WTC11 (cell line): ENCODE measurements around the gene MYOZ2. TPM values are rescaled to one million over a fixed set of nuclear protein-coding genes. Genes with fewer than 3 reads are reported as not detected.
A peak's percentile ranks its signal among the peaks of the same experiment; 100 is the strongest.

Source experiments
- ATAC-seq: fragments of 200-7000 bp; cut with Tn5 transposase; 2 replicates; pipeline ENCODE4 v1.10.0; 2021; ENCODE audit warnings: mild to moderate bottlenecking, moderate library complexity
- CTCF ChIA-PET: fragments of 300-600 bp; sonication (Branson Sonifier 250); formaldehyde crosslinking; loops from one replicate; lab custom pipeline; 2021; ENCODE audit warnings: antibody characterized with exemption; lab: Charles Lee
- POLR2A ChIA-PET: fragments of 350-600 bp; sonication (Branson Sonifier 250); formaldehyde crosslinking; loops from one replicate; lab custom pipeline; 2021; ENCODE audit warnings: antibody characterized with exemption; lab: Charles Lee
- DNase-seq: peaks from one replicate; pipeline ENCODE4 v3.0.0; 2021; ENCODE audit warnings: low spot score
- H3K27ac Mint-ChIP-seq: 2 replicates; pipeline ENCODE4 v1.8.0; 2021; ENCODE audit warnings: mixed read lengths
- H3K27me3 Mint-ChIP-seq: 2 replicates; pipeline ENCODE4 v1.8.0; 2021; ENCODE audit warnings: low read depth, mild to moderate bottlenecking, moderate library complexity, mixed read lengths
- H3K36me3 Mint-ChIP-seq: 2 replicates; pipeline ENCODE4 v1.8.0; 2021; ENCODE audit warnings: mixed read lengths
- H3K4me1 Mint-ChIP-seq: 2 replicates; pipeline ENCODE4 v1.8.0; 2022; ENCODE audit warnings: mixed read lengths
- H3K4me3 Mint-ChIP-seq: 2 replicates; pipeline ENCODE4 v1.8.0; 2021; ENCODE audit warnings: mild to moderate bottlenecking, moderate library complexity, mixed read lengths
- H3K9me3 Mint-ChIP-seq: 2 replicates; pipeline ENCODE4 v1.8.0; 2021; ENCODE audit warnings: mixed read lengths
- CREM ChIP-seq: sonication (generic); formaldehyde crosslinking; IDR thresholded peaks from 2 replicates; pipeline ENCODE4 v1.8.1; 2022; ENCODE audit warnings: mild to moderate bottlenecking, missing genetic modification reagents, moderate library complexity
- ELF4 ChIP-seq: sonication (generic); formaldehyde crosslinking; IDR thresholded peaks from 2 replicates; pipeline ENCODE4 v1.8.1; 2022; ENCODE audit warnings: low read depth, mild to moderate bottlenecking, moderate library complexity, missing genetic modification reagents
- ETV6 ChIP-seq: sonication (generic); formaldehyde crosslinking; IDR thresholded peaks from 2 replicates; pipeline ENCODE4 v1.8.1; 2022; ENCODE audit warnings: mild to moderate bottlenecking, missing genetic modification reagents
- FOXK1 ChIP-seq: sonication (generic); formaldehyde crosslinking; IDR thresholded peaks from 2 replicates; pipeline ENCODE4 v1.8.0; 2022; ENCODE audit warnings: mild to moderate bottlenecking, moderate library complexity, missing genetic modification reagents
- IRF2 ChIP-seq: sonication (generic); formaldehyde crosslinking; IDR thresholded peaks from 2 replicates; pipeline ENCODE4 v1.8.0; 2022; ENCODE audit warnings: low read depth, missing genetic modification reagents, borderline replicate concordance
- MXD4 ChIP-seq: fragments of 250-450 bp; sonication (Bioruptor Pico); IDR thresholded peaks from 2 replicates; pipeline ENCODE4 v1.8.0; 2021; ENCODE audit warnings: mild to moderate bottlenecking, moderate library complexity, borderline replicate concordance
- RELA ChIP-seq: sonication (generic); formaldehyde crosslinking; IDR thresholded peaks from 2 replicates; pipeline ENCODE4 v1.8.1; 2022; ENCODE audit warnings: missing genetic modification reagents, mild to moderate bottlenecking, borderline replicate concordance
- RORB ChIP-seq: fragments of 250-450 bp; sonication (Bioruptor Pico); IDR thresholded peaks from 2 replicates; pipeline ENCODE4 v1.9.0; 2021; ENCODE audit warnings: mild to moderate bottlenecking
- SMAD4 ChIP-seq: sonication (generic); formaldehyde crosslinking; IDR thresholded peaks from 2 replicates; pipeline ENCODE4 v1.8.0; 2022; ENCODE audit warnings: mild to moderate bottlenecking, missing genetic modification reagents
- TCF7 ChIP-seq: sonication (generic); formaldehyde crosslinking; IDR thresholded peaks from 2 replicates; pipeline ENCODE4 v1.8.0; 2022; ENCODE audit warnings: mild to moderate bottlenecking, low read depth, missing genetic modification reagents, moderate library complexity
- TEAD4 ChIP-seq: sonication (generic); formaldehyde crosslinking; IDR thresholded peaks from 2 replicates; pipeline ENCODE4 v1.8.0; 2022; ENCODE audit warnings: mild to moderate bottlenecking, missing genetic modification reagents
- ZNF121 ChIP-seq: sonication (generic); formaldehyde crosslinking; IDR thresholded peaks from 2 replicates; pipeline ENCODE4 v1.8.0; 2023; ENCODE audit warnings: missing genetic modification reagents
- ZNF219 ChIP-seq: sonication (generic); formaldehyde crosslinking; IDR thresholded peaks from 2 replicates; pipeline ENCODE4 v1.8.0; 2023; ENCODE audit warnings: missing genetic modification reagents, mild to moderate bottlenecking, borderline replicate concordance
- total RNA-seq: library from RNA; stranded (reverse); gene quantifications from 3 replicates; pipeline ENCODE4 v1.2.3, GENCODE V29; 2021
- TF ChIP-seq, protein P1 (sequence below): sonication (generic); formaldehyde crosslinking; IDR thresholded peaks from 2 replicates; pipeline ENCODE4 v1.8.0; 2023; ENCODE audit warnings: missing genetic modification reagents
- TF ChIP-seq, protein P2 (sequence below): sonication (generic); formaldehyde crosslinking; conservative IDR thresholded peaks from 2 replicates; pipeline ENCODE4 v1.8.1; 2022; ENCODE audit warnings: mild to moderate bottlenecking, missing genetic modification reagents
- TF ChIP-seq, protein P3 (sequence below): sonication (generic); formaldehyde crosslinking; IDR thresholded peaks from 2 replicates; pipeline ENCODE4 v1.8.0; 2022; ENCODE audit warnings: mild to moderate bottlenecking, missing genetic modification reagents
- TF ChIP-seq, protein P4 (sequence below): sonication (generic); formaldehyde crosslinking; IDR thresholded peaks from 2 replicates; pipeline ENCODE4 v1.8.1; 2023; ENCODE audit warnings: mild to moderate bottlenecking, missing genetic modification reagents, borderline replicate concordance

Gene MYOZ2
- total RNA-seq, 1 experiment from 2014 or later = not detected

DNA sequence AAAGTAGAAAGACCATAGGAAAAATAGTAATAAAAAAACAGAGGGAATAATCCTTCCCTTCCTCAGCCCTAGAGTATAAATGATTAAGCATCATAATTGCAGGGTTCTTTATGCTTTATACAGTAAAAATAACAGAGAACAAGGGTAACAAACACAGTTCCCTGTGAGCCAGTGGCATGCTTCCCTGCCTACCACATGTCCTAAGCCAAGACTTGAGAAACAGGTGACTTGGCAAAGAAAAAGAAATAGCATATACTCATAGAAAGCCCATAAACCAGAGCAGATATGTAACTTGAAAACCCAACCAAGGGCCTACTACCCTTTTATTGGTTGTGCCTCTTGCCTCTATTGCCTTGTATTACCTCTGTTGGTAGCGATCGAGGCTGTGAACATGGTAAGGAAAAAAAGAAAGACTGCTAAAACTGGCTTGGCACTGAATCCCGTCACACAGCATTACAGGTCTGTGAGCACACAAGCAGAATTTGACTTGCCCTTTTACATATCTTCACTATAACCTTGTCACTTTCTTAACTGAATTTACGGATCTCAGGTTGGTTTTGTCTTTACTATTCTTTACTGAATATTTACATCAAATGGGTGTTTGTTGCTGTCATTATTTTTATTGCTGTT, 30.9 kb upstream of the MYOZ2 start:
- no peak for DNase-seq
- H3K27ac Mint-ChIP-seq = 0 out of 2 replicates have a peak overlapping the region, but pooled peaks have one; percentile 11
- H3K4me3 Mint-ChIP-seq = no peak overlapping the region

DNA sequence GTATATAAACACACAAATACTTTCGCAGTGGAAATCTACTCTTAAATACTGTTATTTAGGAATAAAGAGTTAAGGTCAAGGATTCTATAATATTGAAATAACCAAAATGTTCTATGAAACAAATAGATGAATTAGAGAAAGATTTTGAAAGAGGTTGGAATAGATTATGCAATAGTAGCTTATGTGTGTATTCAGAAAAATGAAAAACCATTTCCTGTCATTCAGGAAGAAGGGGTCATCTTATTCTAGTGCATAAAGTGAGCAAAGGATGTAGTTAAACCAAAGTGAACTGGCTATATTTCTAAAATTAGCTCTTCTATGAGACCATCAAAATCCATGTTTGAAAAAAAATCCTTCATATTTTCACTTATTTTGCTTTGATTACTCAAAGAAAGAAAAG, 30.0 kb upstream of the MYOZ2 start:
- no peak for ATAC-seq
- POLR2A ChIA-PET = no interaction called here
- no peak for TF ChIP-seq RELA
- no peak for TF ChIP-seq ETV6 (CRISPR knock-in tag)
- TF ChIP-seq, all 79 proteins: peak for 0

More for the DNA sequence above, 30.9 kb upstream of the MYOZ2 start:
- H3K9me3 Mint-ChIP-seq = no peaks in the 10 kb centered on the region
- TF ChIP-seq, protein P1, sequence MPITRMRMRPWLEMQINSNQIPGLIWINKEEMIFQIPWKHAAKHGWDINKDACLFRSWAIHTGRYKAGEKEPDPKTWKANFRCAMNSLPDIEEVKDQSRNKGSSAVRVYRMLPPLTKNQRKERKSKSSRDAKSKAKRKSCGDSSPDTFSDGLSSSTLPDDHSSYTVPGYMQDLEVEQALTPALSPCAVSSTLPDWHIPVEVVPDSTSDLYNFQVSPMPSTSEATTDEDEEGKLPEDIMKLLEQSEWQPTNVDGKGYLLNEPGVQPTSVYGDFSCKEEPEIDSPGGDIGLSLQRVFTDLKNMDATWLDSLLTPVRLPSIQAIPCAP (CRISPR knock-in tag) = no peak
- no peak for TF ChIP-seq ETV6 (CRISPR knock-in tag)
- no peak for TF ChIP-seq RORB (CRISPR knock-in tag)
- TF ChIP-seq, protein P2, sequence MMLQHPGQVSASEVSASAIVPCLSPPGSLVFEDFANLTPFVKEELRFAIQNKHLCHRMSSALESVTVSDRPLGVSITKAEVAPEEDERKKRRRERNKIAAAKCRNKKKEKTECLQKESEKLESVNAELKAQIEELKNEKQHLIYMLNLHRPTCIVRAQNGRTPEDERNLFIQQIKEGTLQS = no peak
- TF ChIP-seq, all 79 proteins: peak for 0
- ChIA-PET POLR2A (no interaction called here), CTCF (no interaction called here)
- Mint-ChIP-seq H3K4me1 (peaks cover 16% of the 10 kb centered on the region), H3K27me3 (no peaks in the 10 kb centered on the region), H3K36me3 (no peaks in the 10 kb centered on the region)
- ATAC-seq = no peak

DNA sequence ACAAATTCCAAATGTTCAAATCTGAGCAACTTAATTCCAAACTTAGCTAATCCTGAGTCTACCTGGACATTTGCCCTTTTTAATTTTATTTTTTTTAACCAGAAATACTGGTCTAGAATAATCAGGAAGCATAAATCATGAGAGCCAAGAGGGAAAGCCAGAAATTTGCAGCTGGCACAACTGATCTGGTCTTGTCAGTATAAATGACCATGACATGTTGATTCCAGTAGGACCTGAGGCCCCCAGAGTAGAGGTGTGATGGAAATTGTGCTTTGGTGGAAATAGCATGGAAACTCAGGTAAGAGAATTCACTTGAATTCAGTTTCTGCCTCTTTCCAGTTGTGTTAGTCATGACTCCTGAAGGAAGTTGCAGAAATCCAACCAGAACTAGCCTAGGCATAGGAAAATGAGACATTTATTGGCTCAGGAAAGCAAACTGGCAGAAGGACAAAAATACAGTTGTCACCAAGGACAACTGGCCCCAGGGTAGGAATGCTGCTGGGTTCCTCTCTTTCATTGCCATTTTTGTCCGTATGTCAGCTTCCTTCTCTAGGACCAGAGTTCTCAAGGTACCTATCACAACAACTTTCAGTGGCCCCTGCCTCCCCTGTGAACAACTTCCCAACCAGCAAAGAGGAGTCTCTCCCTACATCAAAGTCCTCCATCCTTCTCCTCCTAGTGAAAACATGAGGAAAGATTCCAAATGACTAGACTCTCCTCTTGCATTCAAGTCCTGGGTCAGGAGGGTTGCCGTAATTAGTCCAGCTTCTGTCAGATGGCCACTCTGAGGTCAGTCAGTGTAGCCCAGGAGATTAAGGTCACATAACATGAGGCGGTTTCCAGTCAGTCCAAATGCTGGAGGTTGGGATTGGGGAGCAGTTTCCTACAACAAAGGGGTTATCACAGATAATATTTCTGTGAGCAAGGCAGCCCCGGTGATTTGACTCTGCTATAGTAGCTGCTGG, 29.3 kb upstream of the MYOZ2 start:
- H3K27ac Mint-ChIP-seq = no peak overlapping the region
- ATAC-seq (no peak), DNase-seq (no peak)
- TF ChIP-seq IRF2 (CRISPR knock-in tag) = no peak
- ChIA-PET POLR2A (no interaction called here), CTCF (interaction anchor here (0.8 kb wide), 1 partner anchor 30 kb away, joined by 3 read pairs; no protein-coding TSS in a partner anchor)
- no peaks in the 10 kb centered on the region for H3K9me3 Mint-ChIP-seq
- H3K27me3 Mint-ChIP-seq = no peaks in the 10 kb centered on the region
- H3K4me3 Mint-ChIP-seq = no peak overlapping the region
- peaks cover 8% of the 10 kb centered on the region for H3K4me1 Mint-ChIP-seq
- H3K36me3 Mint-ChIP-seq = no peaks in the 10 kb centered on the region

More for the DNA sequence above, 30.0 kb upstream of the MYOZ2 start:
- Mint-ChIP-seq H3K4me1 (peaks cover 10% of the 10 kb centered on the region), H3K27me3 (no peaks in the 10 kb centered on the region), H3K36me3 (no peaks in the 10 kb centered on the region), H3K9me3 (no peaks in the 10 kb centered on the region), H3K4me3 (no peak overlapping the region), H3K27ac (no peak overlapping the region)
- DNase-seq = no peak
- CTCF ChIA-PET = no interaction called here

DNA sequence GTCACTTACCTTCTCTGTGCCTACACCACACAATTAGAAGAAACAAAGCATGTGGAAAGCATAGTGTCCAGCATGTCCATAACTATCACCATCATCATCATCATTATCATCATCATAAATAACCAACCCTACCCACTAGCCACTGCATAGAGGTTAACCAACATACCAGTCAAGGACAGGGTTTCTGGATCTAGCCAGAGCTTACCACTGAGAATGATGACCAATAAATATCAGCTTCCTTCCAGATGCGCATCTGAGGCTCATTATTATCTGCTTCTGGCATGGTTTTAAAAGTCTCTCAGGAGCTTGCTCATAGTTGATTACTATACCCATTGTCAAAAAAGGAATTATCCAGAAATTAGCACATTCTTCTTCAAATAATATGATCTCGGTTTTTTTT, 25.5 kb upstream of the MYOZ2 start:
- ChIA-PET POLR2A (no interaction called here), CTCF (no interaction called here)
- Mint-ChIP-seq H3K4me3 (no peak overlapping the region), H3K27ac (no peak overlapping the region), H3K36me3 (no peaks in the 10 kb centered on the region), H3K4me1 (no peaks in the 10 kb centered on the region), H3K9me3 (no peaks in the 10 kb centered on the region), H3K27me3 (no peaks in the 10 kb centered on the region)
- no peak for ATAC-seq
- no peak for DNase-seq
- TF ChIP-seq ZNF121 (no peak), CREM (CRISPR knock-in tag) (no peak), IRF2 (CRISPR knock-in tag) (no peak), TCF7 (CRISPR knock-in tag) (no peak), MXD4 (CRISPR knock-in tag) (no peak), TEAD4 (CRISPR knock-in tag) (no peak), FOXK1 (CRISPR knock-in tag) (no peak), ELF4 (CRISPR knock-in tag) (no peak), SMAD4 (CRISPR knock-in tag) (no peak), RORB (CRISPR knock-in tag) (no peak), ZNF219 (CRISPR knock-in tag) (no peak)
- TF ChIP-seq, protein P3, sequence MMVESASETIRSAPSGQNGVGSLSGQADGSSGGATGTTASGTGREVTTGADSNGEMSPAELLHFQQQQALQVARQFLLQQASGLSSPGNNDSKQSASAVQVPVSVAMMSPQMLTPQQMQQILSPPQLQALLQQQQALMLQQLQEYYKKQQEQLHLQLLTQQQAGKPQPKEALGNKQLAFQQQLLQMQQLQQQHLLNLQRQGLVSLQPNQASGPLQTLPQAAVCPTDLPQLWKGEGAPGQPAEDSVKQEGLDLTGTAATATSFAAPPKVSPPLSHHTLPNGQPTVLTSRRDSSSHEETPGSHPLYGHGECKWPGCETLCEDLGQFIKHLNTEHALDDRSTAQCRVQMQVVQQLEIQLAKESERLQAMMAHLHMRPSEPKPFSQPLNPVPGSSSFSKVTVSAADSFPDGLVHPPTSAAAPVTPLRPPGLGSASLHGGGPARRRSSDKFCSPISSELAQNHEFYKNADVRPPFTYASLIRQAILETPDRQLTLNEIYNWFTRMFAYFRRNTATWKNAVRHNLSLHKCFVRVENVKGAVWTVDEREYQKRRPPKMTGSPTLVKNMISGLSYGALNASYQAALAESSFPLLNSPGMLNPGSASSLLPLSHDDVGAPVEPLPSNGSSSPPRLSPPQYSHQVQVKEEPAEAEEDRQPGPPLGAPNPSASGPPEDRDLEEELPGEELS (CRISPR knock-in tag) = no peak
- TF ChIP-seq, protein P2 = no peak
- TF ChIP-seq, protein P4, sequence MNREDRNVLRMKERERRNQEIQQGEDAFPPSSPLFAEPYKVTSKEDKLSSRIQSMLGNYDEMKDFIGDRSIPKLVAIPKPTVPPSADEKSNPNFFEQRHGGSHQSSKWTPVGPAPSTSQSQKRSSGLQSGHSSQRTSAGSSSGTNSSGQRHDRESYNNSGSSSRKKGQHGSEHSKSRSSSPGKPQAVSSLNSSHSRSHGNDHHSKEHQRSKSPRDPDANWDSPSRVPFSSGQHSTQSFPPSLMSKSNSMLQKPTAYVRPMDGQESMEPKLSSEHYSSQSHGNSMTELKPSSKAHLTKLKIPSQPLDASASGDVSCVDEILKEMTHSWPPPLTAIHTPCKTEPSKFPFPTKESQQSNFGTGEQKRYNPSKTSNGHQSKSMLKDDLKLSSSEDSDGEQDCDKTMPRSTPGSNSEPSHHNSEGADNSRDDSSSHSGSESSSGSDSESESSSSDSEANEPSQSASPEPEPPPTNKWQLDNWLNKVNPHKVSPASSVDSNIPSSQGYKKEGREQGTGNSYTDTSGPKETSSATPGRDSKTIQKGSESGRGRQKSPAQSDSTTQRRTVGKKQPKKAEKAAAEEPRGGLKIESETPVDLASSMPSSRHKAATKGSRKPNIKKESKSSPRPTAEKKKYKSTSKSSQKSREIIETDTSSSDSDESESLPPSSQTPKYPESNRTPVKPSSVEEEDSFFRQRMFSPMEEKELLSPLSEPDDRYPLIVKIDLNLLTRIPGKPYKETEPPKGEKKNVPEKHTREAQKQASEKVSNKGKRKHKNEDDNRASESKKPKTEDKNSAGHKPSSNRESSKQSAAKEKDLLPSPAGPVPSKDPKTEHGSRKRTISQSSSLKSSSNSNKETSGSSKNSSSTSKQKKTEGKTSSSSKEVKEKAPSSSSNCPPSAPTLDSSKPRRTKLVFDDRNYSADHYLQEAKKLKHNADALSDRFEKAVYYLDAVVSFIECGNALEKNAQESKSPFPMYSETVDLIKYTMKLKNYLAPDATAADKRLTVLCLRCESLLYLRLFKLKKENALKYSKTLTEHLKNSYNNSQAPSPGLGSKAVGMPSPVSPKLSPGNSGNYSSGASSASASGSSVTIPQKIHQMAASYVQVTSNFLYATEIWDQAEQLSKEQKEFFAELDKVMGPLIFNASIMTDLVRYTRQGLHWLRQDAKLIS (CRISPR knock-in tag) = no peak
